ENCODE results near the gene ADCY3.

- TF ChIP-seq CTCF (IDR thresholded peaks at IDR 0.05) (no peak), POLR2AphosphoS5 (IDR thresholded peaks at IDR 0.05) (no peak), POLR2A (IDR thresholded peaks at IDR 0.05) (no peak), EP300 (IDR thresholded peaks at IDR 0.05) (no peak)
These were observed 4.7 kb upstream of the ADCY3 start for GRCh38 chr2:24924732-24925131.
